Activated T-cell treated with anti-CD3 and anti-CD28 coated beads, Interleukin-2, amount 50 U/mL, for 24 hours (primary cell): Measurements from ENCODE around the gene BLOC1S4.
"Not testable (repeated sequence)": the region's sequence is repeated elsewhere in the genome, so short reads cannot be mapped to it uniquely, and the experiment has no call there.

Experiments
- DNase-seq: peaks from one replicate; pipeline ENCODE4 v3.0.0-alpha.2; 2020
- H3K27ac Mint-ChIP-seq: 2 replicates; pipeline ENCODE4 v1.8.0; 2020; ENCODE audit warnings: mild to moderate bottlenecking, mixed read lengths
- H3K27me3 Mint-ChIP-seq: 2 replicates; pipeline ENCODE4 v1.8.0; 2020; ENCODE audit warnings: mixed read lengths
- H3K36me3 Mint-ChIP-seq: 2 replicates; pipeline ENCODE4 v1.8.0; 2020; ENCODE audit warnings: low read depth, mixed read lengths
- H3K4me1 Mint-ChIP-seq: 2 replicates; pipeline ENCODE4 v1.8.0; 2020; ENCODE audit warnings: low read depth, mixed read lengths
- H3K4me3 Mint-ChIP-seq: 2 replicates; pipeline ENCODE4 v1.8.0; 2020; ENCODE audit warnings: mild to moderate bottlenecking, moderate library complexity, mixed read lengths
- H3K9me3 Mint-ChIP-seq: 2 replicates; pipeline ENCODE4 v1.8.0; 2020; ENCODE audit warnings: mixed read lengths

Gene BLOC1S4

GRCh38 chr4:6751611-6752485 is 35.9 kb downstream of the BLOC1S4 start:
- H3K4me1 Mint-ChIP-seq, result peaks cover 11% of the 10 kb centered on the region

GRCh38 chr4:6752486-6752829 is 36.5 kb downstream of the BLOC1S4 start:
- Mint-ChIP-seq H3K27me3 (no peaks in the 10 kb centered on the region), H3K9me3 (no peaks in the 10 kb centered on the region), H3K36me3 (no peaks in the 10 kb centered on the region), H3K4me3 (no peak overlapping the region), H3K4me1 (peaks cover 11% of the 10 kb centered on the region), H3K27ac (no peak overlapping the region)
- DNase-seq, result no peak

More at GRCh38 chr4:6751611-6752485, 35.9 kb downstream of the BLOC1S4 start:
- Mint-ChIP-seq H3K9me3 (no peaks in the 10 kb centered on the region), H3K4me3 (peak overlapping the region; percentile 45), H3K27ac (peak overlapping the region; percentile 58), H3K27me3 (no peaks in the 10 kb centered on the region), H3K36me3 (no peaks in the 10 kb centered on the region)
- DNase-seq, result no peak

DNA sequence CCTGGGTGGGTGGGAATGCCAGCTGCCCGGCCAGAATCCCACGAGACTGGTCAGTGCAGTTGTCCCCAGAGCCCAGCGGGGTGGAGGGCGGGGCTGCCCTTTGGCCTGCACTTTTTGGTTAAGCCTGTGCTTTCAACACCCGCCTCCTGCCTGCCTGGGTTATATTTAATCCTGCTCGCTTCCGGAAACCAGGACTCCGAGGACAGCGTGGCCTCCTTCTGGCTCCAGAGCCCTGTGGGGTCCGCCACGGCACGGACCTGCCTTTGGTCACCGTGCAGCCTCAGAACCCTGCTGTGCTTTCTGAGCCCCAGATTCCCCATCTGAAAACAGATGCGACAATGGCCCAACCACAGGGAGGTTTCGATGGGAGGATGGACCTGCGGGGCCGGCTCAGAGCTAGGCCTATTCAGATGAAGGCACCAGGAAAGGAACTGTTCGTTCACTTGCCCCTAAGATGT is 37.2 kb downstream of the BLOC1S4 start:
- no peak overlapping the region for H3K4me3 Mint-ChIP-seq
- H3K4me1 Mint-ChIP-seq, result peaks cover 11% of the 10 kb centered on the region
- no peaks in the 10 kb centered on the region for H3K9me3 Mint-ChIP-seq
- no peak overlapping the region for H3K27ac Mint-ChIP-seq
- DNase-seq, result no peak
- H3K27me3 Mint-ChIP-seq, result no peaks in the 10 kb centered on the region
- no peaks in the 10 kb centered on the region for H3K36me3 Mint-ChIP-seq

- DNase-seq, result no peak
- peaks cover 11% of the 10 kb centered on the region for H3K4me1 Mint-ChIP-seq
- no peak overlapping the region for H3K4me3 Mint-ChIP-seq
- no peaks in the 10 kb centered on the region for H3K9me3 Mint-ChIP-seq
- H3K36me3 Mint-ChIP-seq, result no peaks in the 10 kb centered on the region
- no peak overlapping the region for H3K27ac Mint-ChIP-seq
- no peaks in the 10 kb centered on the region for H3K27me3 Mint-ChIP-seq
Observed at GRCh38 chr4:6753891-6754290, 37.9 kb downstream of the BLOC1S4 start.

GRCh38 chr4:6754481-6755087 is 38.6 kb downstream of the BLOC1S4 start:
- Mint-ChIP-seq H3K4me3 (no peak overlapping the region), H3K4me1 (peaks cover 11% of the 10 kb centered on the region), H3K9me3 (no peaks in the 10 kb centered on the region), H3K27me3 (no peaks in the 10 kb centered on the region), H3K36me3 (no peaks in the 10 kb centered on the region), H3K27ac (no peak overlapping the region)
- no peak for DNase-seq

- H3K9me3 Mint-ChIP-seq, result no peaks in the 10 kb centered on the region
- no peak overlapping the region for H3K4me3 Mint-ChIP-seq
- DNase-seq, result no peak
- H3K27ac Mint-ChIP-seq, result no peak overlapping the region
- no peaks in the 10 kb centered on the region for H3K27me3 Mint-ChIP-seq
- H3K4me1 Mint-ChIP-seq, result peaks cover 11% of the 10 kb centered on the region
- H3K36me3 Mint-ChIP-seq, result no peaks in the 10 kb centered on the region
Observed at GRCh38 chr4:6755088-6755753, 39.2 kb downstream of the BLOC1S4 start.

DNA sequence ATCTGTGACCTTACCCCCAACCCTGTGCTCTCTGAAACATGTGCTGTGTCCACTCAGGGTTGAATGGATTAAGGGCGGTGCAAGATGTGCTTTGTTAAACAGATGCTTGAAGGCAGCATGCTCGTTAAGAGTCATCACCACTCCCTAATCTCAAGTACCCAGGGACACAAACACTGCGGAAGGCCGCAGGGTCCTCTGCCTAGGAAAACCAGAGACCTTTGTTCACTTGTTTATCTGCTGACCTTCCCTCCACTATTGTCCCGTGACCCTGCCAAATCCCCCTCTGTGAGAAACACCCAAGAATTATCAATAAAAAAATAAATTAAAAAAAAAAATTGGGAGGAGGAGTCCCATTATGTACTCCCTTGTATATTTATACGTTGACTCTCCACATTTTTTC is 40.4 kb downstream of the BLOC1S4 start:
- not testable (repeated sequence) for H3K27ac Mint-ChIP-seq, H3K9me3 Mint-ChIP-seq, H3K4me1 Mint-ChIP-seq, H3K4me3 Mint-ChIP-seq, H3K27me3 Mint-ChIP-seq, DNase-seq, H3K36me3 Mint-ChIP-seq

DNA sequence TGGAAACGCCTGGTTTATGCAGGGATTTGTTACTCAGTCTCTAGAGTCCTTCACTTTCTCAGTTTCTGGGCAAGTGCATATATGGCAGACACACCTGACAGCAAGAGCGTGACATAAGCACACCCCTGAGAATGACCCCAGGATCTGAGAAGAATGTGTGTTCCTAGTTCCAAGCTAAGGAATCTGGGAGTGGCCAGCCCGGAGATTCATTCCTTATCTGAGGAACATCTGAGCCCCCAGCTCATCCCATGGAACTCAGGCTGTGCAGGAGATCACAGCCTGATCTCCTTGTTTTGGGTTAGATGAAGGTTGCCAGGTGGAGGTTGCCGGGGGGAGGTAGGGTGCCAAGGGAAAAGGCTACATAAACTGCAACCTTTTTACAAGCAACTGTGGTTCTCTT is 42.8 kb downstream of the BLOC1S4 start:
- Mint-ChIP-seq H3K9me3 (no peaks in the 10 kb centered on the region), H3K4me3 (no peak overlapping the region), H3K27me3 (no peaks in the 10 kb centered on the region), H3K36me3 (no peaks in the 10 kb centered on the region), H3K27ac (no peak overlapping the region), H3K4me1 (peaks cover 2% of the 10 kb centered on the region)
- no peak for DNase-seq

DNA sequence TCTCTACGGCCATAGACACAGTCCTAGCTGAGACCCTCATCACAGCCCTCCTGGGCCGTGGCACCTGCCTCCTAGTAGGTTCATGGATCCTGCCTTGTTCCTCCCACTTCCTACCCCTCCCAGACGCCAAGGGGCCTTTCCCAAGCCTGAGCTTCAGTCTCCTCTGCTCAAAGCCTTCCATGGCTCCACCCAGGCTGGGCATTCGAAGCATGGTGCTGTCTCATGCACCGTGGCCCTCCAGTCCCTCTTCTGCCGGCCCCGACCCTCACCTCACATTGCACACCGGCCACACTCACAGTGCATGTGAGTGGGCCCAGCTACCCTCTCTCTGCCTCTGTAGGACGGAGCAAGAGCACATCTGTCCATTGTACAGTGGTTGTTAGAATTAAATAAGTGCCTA is 44.9 kb downstream of the BLOC1S4 start:
- Mint-ChIP-seq H3K4me1 (peaks cover 2% of the 10 kb centered on the region), H3K27me3 (no peaks in the 10 kb centered on the region)

DNA sequence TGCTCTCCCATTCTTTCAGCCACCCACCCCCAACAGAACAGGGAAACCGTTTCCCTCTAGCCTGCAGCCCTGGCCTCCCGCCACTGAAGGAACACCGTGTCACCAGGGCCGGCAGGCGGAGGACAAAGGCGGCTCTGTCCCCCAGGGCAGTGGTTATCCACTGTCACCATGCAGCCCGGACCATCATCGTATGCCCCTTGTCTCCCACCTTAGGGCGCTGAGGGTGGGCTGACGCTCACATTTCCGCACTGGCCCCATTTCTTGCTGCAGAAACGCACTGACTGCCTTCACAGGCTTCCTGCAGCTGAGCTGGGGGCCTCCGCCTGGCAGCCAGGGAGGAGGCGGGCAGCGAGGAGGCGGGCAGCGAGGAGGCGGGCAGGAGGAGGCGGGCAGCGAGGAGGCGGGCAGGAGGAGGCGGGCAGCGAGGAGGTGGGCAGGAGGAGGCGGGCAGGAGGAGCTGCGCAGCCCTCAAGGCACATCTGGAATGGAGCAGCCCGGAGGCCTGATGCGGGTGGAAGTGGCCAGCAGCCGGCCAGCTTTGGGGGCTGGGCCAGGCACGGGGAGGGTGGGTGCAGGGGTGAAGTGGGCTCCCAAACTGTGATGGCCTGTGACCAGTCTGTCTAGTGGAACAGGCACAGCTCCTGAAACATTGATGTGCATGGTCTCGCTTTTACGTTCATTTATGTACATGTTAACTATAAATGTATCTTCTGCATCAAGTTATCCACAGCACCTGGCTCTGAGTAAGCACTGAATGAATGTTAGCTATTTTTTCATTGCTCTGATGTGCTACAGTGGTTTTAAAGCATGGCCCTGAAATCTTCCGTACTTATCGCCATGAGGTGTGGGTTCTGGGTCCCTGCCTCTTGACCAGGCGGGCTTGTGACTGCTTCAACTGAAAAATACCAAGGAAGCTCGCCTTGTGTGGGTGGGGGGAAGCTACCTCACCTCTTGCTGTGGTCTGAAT is 46.0 kb downstream of the BLOC1S4 start:
- no peaks in the 10 kb centered on the region for H3K27me3 Mint-ChIP-seq
- DNase-seq, result no peak
- H3K9me3 Mint-ChIP-seq, result no peaks in the 10 kb centered on the region
- H3K4me3 Mint-ChIP-seq, result no peak overlapping the region
- no peaks in the 10 kb centered on the region for H3K36me3 Mint-ChIP-seq
- H3K4me1 Mint-ChIP-seq, result peaks cover 2% of the 10 kb centered on the region
- H3K27ac Mint-ChIP-seq, result no peak overlapping the region

More for the DNA sequence above, 44.9 kb downstream of the BLOC1S4 start:
- H3K36me3 Mint-ChIP-seq, result no peaks in the 10 kb centered on the region
- DNase-seq, result no peak
- H3K27ac Mint-ChIP-seq, result no peak overlapping the region
- no peaks in the 10 kb centered on the region for H3K9me3 Mint-ChIP-seq
- no peak overlapping the region for H3K4me3 Mint-ChIP-seq

DNA sequence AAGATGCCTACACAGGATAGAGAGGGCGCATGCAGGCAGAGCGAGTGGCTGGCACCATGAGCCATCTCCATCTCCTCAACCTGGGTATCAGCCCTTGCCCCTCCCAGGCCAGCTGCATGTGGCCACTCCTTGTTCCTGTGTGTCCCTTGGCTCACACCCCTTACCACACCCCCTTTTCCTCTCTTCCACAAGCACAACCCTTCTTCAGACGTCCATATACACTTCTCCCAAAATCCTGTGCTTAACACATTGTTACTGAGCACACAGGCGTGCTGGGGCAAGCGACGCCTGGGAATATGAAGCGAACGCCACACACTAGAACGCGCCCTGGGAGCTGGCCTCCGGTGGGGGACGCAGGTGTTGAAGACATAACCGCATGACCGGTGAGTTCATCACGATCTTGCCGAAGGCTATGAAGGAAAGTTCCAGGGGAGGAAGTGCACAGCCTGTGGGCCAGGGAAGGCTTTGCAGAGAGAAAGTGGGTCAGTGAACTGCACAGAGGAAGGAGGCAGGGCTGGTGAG is 47.4 kb downstream of the BLOC1S4 start:
- Mint-ChIP-seq H3K36me3 (no peaks in the 10 kb centered on the region), H3K27ac (no peak overlapping the region), H3K9me3 (no peaks in the 10 kb centered on the region), H3K27me3 (no peaks in the 10 kb centered on the region), H3K4me3 (no peak overlapping the region), H3K4me1 (peaks cover 2% of the 10 kb centered on the region)
- DNase-seq, result no peak

- no peaks in the 10 kb centered on the region for H3K27me3 Mint-ChIP-seq
- no peak overlapping the region for H3K27ac Mint-ChIP-seq
- peaks cover 17% of the 10 kb centered on the region for H3K4me1 Mint-ChIP-seq
- no peaks in the 10 kb centered on the region for H3K9me3 Mint-ChIP-seq
- DNase-seq, result no peak
- no peaks in the 10 kb centered on the region for H3K36me3 Mint-ChIP-seq
- H3K4me3 Mint-ChIP-seq, result no peak overlapping the region
Observed at GRCh38 chr4:6764976-6765620, 49.1 kb downstream of the BLOC1S4 start.

DNA sequence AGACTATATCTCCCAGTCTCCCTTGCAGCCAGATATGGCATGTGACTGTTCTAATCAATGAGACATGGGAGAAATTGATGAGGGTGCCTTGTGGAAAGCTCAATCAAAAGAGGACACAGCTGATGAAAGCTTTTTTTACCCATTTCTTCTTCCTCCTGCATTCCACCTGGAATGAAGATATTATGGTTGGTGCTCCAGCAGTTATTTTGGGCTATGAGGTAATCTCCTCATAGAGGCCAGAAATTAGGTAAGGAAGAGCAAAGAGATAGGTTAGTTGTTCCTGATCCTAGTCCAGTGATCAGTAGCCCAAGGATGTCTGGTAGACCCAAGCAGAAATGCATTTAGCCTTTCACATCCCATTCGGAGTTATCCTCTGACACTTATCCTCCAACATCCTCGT is 49.7 kb downstream of the BLOC1S4 start:
- Mint-ChIP-seq H3K36me3 (no peaks in the 10 kb centered on the region), H3K4me3 (no peak overlapping the region), H3K4me1 (peaks cover 18% of the 10 kb centered on the region), H3K9me3 (no peaks in the 10 kb centered on the region), H3K27me3 (no peaks in the 10 kb centered on the region), H3K27ac (no peak overlapping the region)
- DNase-seq, result no peak
